ENCODE data around the gene PNMA8A. TPM values are rescaled to one million over a fixed set of nuclear protein-coding genes. Genes with fewer than 3 reads are reported as not detected.

Gene PNMA8A
- total RNA-seq, 5 donors from 2014 or later (not counting 1 experiment from before 2014, with no cell fraction given) = 0.15 to 1.1 (median 0.43) TPM; not detected in 2

GRCh38 chr19:46513461-46514236, 42.3 kb upstream of the PNMA8A start:
- POLR2A ChIA-PET = no interaction called here

GRCh38 chr19:46511237-46511636, 39.9 kb upstream of the PNMA8A start:
- Histone ChIP-seq H3K9me3 (no peaks in the 10 kb centered on the region), H3K36me3 (ENCODE audit: control insufficient read depth in 2 of 2, extremely low read depth in 1 of 2, insufficient read depth in 1 of 2, low read length in 1 of 2) (no peaks in the 10 kb centered on the region), H3K4me3 (ENCODE audit: control insufficient read depth in 1 of 2, extremely low read depth in 1 of 2, low read length in 1 of 2) (no peak overlapping the region), H3K27me3 (replicated peaks in 1 of 2; ENCODE audit: control insufficient read depth in 2 of 2, extremely low read depth in 1 of 2, insufficient read depth in 2 of 2, low read length in 1 of 2) (peaks cover 2 to 45% of the 10 kb centered on the region in 2 experiments), H3K4me1 (ENCODE audit: control insufficient read depth in 1 of 2, extremely low read depth in 1 of 2, insufficient read depth in 2 of 2, low read length in 2 of 2) (peaks cover 0 to 18% of the 10 kb centered on the region in 2 experiments), H3K27ac (ENCODE audit: low read length) (no peak overlapping the region)
- ChIA-PET POLR2A (no interaction called here), CTCF (interaction anchor here (0.5 to 0.7 kb wide), 3 partner anchors 11 to 329 kb away, joined by 3 to 5 read pairs (median 3); no protein-coding TSS in a partner anchor)
- DNase-seq = no peak
- H3K4me3 Mint-ChIP-seq = no peak overlapping the region
- H3K4me1 Mint-ChIP-seq = peaks cover 10 to 15% (median 11%) of the 10 kb centered on the region in 3 donors
- H3K9me3 Mint-ChIP-seq = peaks cover 0 to 3% (median 3%) of the 10 kb centered on the region in 3 donors
- no peaks in the 10 kb centered on the region for H3K36me3 Mint-ChIP-seq
- ATAC-seq (replicated peaks in 1 of 4) = no peak
- no peak overlapping the region for H3K27ac Mint-ChIP-seq
- WGBS (ENCODE audit: insufficient coverage) = no CpG with 5 or more reads among the region's 4 CpGs
- H3K27me3 Mint-ChIP-seq = peaks cover 17 to 35% of the 10 kb centered on the region in 2 donors

More at GRCh38 chr19:46513461-46514236, 42.3 kb upstream of the PNMA8A start:
- Mint-ChIP-seq H3K27me3 (peaks cover 9 to 21% of the 10 kb centered on the region in 2 donors), H3K4me3 (no peak overlapping the region), H3K27ac (no peak overlapping the region), H3K4me1 (peaks cover 13 to 21% (median 21%) of the 10 kb centered on the region in 3 donors), H3K36me3 (no peaks in the 10 kb centered on the region), H3K9me3 (peaks cover 0 to 3% (median 3%) of the 10 kb centered on the region in 3 donors)
- CTCF ChIA-PET = interaction anchor here (0.5 to 1.2 kb wide), 4 partner anchors 25 to 240 kb away, joined by 3 to 5 read pairs (median 3); no protein-coding TSS in a partner anchor
- ATAC-seq (replicated peaks in 1 of 4) (peak; percentile 76 to 86 (median 79)), DNase-seq (peak in 33 of 35 experiments; percentile 30 to 85 (median 69))
- Histone ChIP-seq H3K36me3 (ENCODE audit: control insufficient read depth in 2 of 2, extremely low read depth in 1 of 2, insufficient read depth in 1 of 2, low read length in 1 of 2) (no peaks in the 10 kb centered on the region), H3K27me3 (replicated peaks in 1 of 2; ENCODE audit: control insufficient read depth in 2 of 2, extremely low read depth in 1 of 2, insufficient read depth in 2 of 2, low read length in 1 of 2) (peaks cover 0 to 37% of the 10 kb centered on the region in 2 experiments), H3K9me3 (no peaks in the 10 kb centered on the region), H3K4me3 (ENCODE audit: control insufficient read depth in 1 of 2, extremely low read depth in 1 of 2, low read length in 1 of 2) (no peak overlapping the region), H3K27ac (ENCODE audit: low read length) (no peak overlapping the region), H3K4me1 (ENCODE audit: control insufficient read depth in 1 of 2, extremely low read depth in 1 of 2, insufficient read depth in 2 of 2, low read length in 2 of 2) (peaks cover 4 to 24% of the 10 kb centered on the region in 2 experiments)
- WGBS (ENCODE audit: insufficient coverage) = 16% methylated on average over 13 of the region's 36 CpGs

DNA sequence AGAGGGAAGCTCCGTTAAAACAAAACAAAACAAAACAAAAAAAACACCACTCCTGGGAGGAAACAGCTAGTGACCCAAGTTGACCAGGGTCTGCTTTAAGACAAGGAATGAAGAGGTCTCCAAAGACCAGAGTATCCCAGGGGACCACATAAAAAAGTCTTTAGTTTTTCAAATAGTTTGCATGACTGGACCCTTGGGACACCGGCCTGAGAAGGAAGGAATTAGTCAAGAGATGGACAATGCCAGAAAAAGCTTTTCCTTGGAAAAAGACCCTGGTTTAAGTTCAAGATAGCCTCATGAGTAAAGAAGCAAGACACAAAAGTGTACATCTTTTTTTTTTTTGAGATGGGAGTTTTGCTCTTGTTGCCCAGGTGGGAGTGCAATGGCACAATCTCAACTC, 36.8 kb upstream of the PNMA8A start:
- H3K4me3 Mint-ChIP-seq = no peak overlapping the region
- no peaks in the 10 kb centered on the region for H3K36me3 Mint-ChIP-seq
- Histone ChIP-seq H3K9me3 (no peaks in the 10 kb centered on the region), H3K4me3 (ENCODE audit: control insufficient read depth in 1 of 2, extremely low read depth in 1 of 2, low read length in 1 of 2) (no peak overlapping the region), H3K27me3 (replicated peaks in 1 of 2; ENCODE audit: control insufficient read depth in 2 of 2, extremely low read depth in 1 of 2, insufficient read depth in 2 of 2, low read length in 1 of 2) (peaks cover 2 to 36% of the 10 kb centered on the region in 2 experiments), H3K36me3 (ENCODE audit: control insufficient read depth in 2 of 2, extremely low read depth in 1 of 2, insufficient read depth in 1 of 2, low read length in 1 of 2) (no peaks in the 10 kb centered on the region), H3K27ac (ENCODE audit: low read length) (no peak overlapping the region), H3K4me1 (ENCODE audit: control insufficient read depth in 1 of 2, extremely low read depth in 1 of 2, insufficient read depth in 2 of 2, low read length in 2 of 2) (no peaks in the 10 kb centered on the region)
- DNase-seq = no peak
- peaks cover 0 to 3% (median 3%) of the 10 kb centered on the region in 3 donors for H3K9me3 Mint-ChIP-seq
- peaks cover 22 to 26% of the 10 kb centered on the region in 2 donors for H3K27me3 Mint-ChIP-seq
- no peak overlapping the region for H3K27ac Mint-ChIP-seq
- POLR2A ChIA-PET = no interaction called here
- no peaks in the 10 kb centered on the region for H3K4me1 Mint-ChIP-seq
- CTCF ChIA-PET = interaction anchor here (0.7 to 1.1 kb wide), 4 partner anchors 9 to 89 kb away, joined by 3 to 7 read pairs (median 4); no protein-coding TSS in a partner anchor
- WGBS (ENCODE audit: insufficient coverage) = 67% methylated on average over 1 of the region's 2 CpGs
- no peak for ATAC-seq (replicated peaks in 1 of 4)

GRCh38 chr19:46503848-46504453, 32.6 kb upstream of the PNMA8A start:
- Mint-ChIP-seq H3K27me3 (peaks cover 24 to 28% of the 10 kb centered on the region in 2 donors), H3K4me3 (no peak overlapping the region), H3K9me3 (no peaks in the 10 kb centered on the region), H3K36me3 (no peaks in the 10 kb centered on the region), H3K4me1 (no peaks in the 10 kb centered on the region), H3K27ac (no peak overlapping the region)
- no peak for DNase-seq
- H3K4me3 ChIP-seq (ENCODE audit: control insufficient read depth in 1 of 2, extremely low read depth in 1 of 2, low read length in 1 of 2) = no peak overlapping the region
- no peaks in the 10 kb centered on the region for H3K36me3 ChIP-seq (ENCODE audit: control insufficient read depth in 2 of 2, extremely low read depth in 1 of 2, insufficient read depth in 1 of 2, low read length in 1 of 2)
- ATAC-seq (replicated peaks in 1 of 4) = no peak
- POLR2A ChIA-PET = no interaction called here
- no peak overlapping the region for H3K27ac ChIP-seq (ENCODE audit: low read length)
- CTCF ChIA-PET = no interaction called here
- WGBS (ENCODE audit: insufficient coverage) = 65% methylated on average over 3 of the region's 17 CpGs
- H3K9me3 ChIP-seq = no peaks in the 10 kb centered on the region
- peaks cover 2 to 40% of the 10 kb centered on the region in 2 experiments for H3K27me3 ChIP-seq (replicated peaks in 1 of 2; ENCODE audit: control insufficient read depth in 2 of 2, extremely low read depth in 1 of 2, insufficient read depth in 2 of 2, low read length in 1 of 2)
- no peaks in the 10 kb centered on the region for H3K4me1 ChIP-seq (ENCODE audit: control insufficient read depth in 1 of 2, extremely low read depth in 1 of 2, insufficient read depth in 2 of 2, low read length in 2 of 2)

DNA sequence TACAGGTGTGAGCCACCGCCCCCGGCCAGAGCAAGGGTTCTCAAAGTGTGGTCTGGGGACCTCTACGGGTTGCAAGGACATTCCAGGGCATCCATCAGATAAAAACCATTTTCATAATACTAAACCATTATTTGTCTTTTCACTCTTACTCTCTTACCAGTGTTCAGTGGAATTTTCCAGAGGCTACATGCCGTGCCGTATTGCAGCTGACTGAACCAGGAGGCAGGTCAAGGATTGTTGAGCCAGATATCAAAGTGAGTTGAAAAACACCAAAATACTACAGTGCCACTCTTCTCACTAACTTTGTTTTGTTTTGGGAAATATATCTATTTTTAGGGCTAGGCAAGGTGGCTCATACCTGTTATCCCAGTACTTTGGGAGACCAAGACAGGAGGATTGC, 31.5 kb upstream of the PNMA8A start:
- DNase-seq (no peak), ATAC-seq (replicated peaks in 1 of 4) (no peak)
- Mint-ChIP-seq H3K4me3 (no peak overlapping the region), H3K9me3 (no peaks in the 10 kb centered on the region), H3K36me3 (no peaks in the 10 kb centered on the region), H3K27ac (no peak overlapping the region), H3K4me1 (no peaks in the 10 kb centered on the region), H3K27me3 (peaks cover 24 to 27% of the 10 kb centered on the region in 2 donors)
- POLR2A ChIA-PET = no interaction called here
- H3K27ac ChIP-seq (ENCODE audit: low read length) = no peak overlapping the region
- H3K4me3 ChIP-seq (ENCODE audit: control insufficient read depth in 1 of 2, extremely low read depth in 1 of 2, low read length in 1 of 2) = no peak overlapping the region
- H3K4me1 ChIP-seq (ENCODE audit: control insufficient read depth in 1 of 2, extremely low read depth in 1 of 2, insufficient read depth in 2 of 2, low read length in 2 of 2) = no peaks in the 10 kb centered on the region
- H3K36me3 ChIP-seq (ENCODE audit: control insufficient read depth in 2 of 2, extremely low read depth in 1 of 2, insufficient read depth in 1 of 2, low read length in 1 of 2) = no peaks in the 10 kb centered on the region
- H3K27me3 ChIP-seq (replicated peaks in 1 of 2; ENCODE audit: control insufficient read depth in 2 of 2, extremely low read depth in 1 of 2, insufficient read depth in 2 of 2, low read length in 1 of 2) = peaks cover 2 to 38% of the 10 kb centered on the region in 2 experiments
- no peaks in the 10 kb centered on the region for H3K9me3 ChIP-seq
- CTCF ChIA-PET = no interaction called here
- WGBS (ENCODE audit: insufficient coverage) = 100% methylated on average over 2 of the region's 5 CpGs

- no peak overlapping the region for H3K27ac Mint-ChIP-seq
- Histone ChIP-seq H3K4me1 (ENCODE audit: control insufficient read depth in 1 of 2, extremely low read depth in 1 of 2, insufficient read depth in 2 of 2, low read length in 2 of 2) (peaks cover 0 to 13% of the 10 kb centered on the region in 2 experiments), H3K27ac (ENCODE audit: low read length) (no peak overlapping the region), H3K36me3 (ENCODE audit: control insufficient read depth in 2 of 2, extremely low read depth in 1 of 2, insufficient read depth in 1 of 2, low read length in 1 of 2) (no peaks in the 10 kb centered on the region), H3K9me3 (no peaks in the 10 kb centered on the region), H3K4me3 (ENCODE audit: control insufficient read depth in 1 of 2, extremely low read depth in 1 of 2, low read length in 1 of 2) (no peak overlapping the region), H3K27me3 (replicated peaks in 1 of 2; ENCODE audit: control insufficient read depth in 2 of 2, extremely low read depth in 1 of 2, insufficient read depth in 2 of 2, low read length in 1 of 2) (peaks cover 0 to 45% of the 10 kb centered on the region in 2 experiments)
- 80% methylated on average over 1 of the region's 4 CpGs for WGBS (ENCODE audit: insufficient coverage)
- ChIA-PET CTCF (interaction anchor here in 1 of 2 donors (1.2 kb wide), 1 partner anchor 8 kb away, joined by 7 read pairs; no protein-coding TSS in a partner anchor), POLR2A (no interaction called here)
- DNase-seq = no peak
- ATAC-seq (replicated peaks in 1 of 4) = no peak
- peaks cover 17 to 19% of the 10 kb centered on the region in 2 donors for H3K27me3 Mint-ChIP-seq
- no peaks in the 10 kb centered on the region for H3K36me3 Mint-ChIP-seq
- H3K4me1 Mint-ChIP-seq = peaks cover 1 to 4% (median 4%) of the 10 kb centered on the region in 3 donors
- no peaks in the 10 kb centered on the region for H3K9me3 Mint-ChIP-seq
- H3K4me3 Mint-ChIP-seq = no peak overlapping the region
Measured at GRCh38 chr19:46499692-46500091, 28.3 kb upstream of the PNMA8A start.

All from T-cell (primary cell).